ENCODE results near the gene CA11.

The CA11 gene

GRCh38 chr19:48611872-48612271 lies 34.1 kb downstream of the CA11 start:
- DNase-seq: no peak

GRCh38 chr19:48609571-48610108 lies 36.3 kb downstream of the CA11 start:
- no peak for DNase-seq

GRCh38 chr19:48608798-48609263 lies 37.2 kb downstream of the CA11 start:
- DNase-seq: no peak

- DNase-seq: no peak
Measured at GRCh38 chr19:48607359-48607755, 38.6 kb downstream of the CA11 start.

GRCh38 chr19:48606463-48607358 lies 39.3 kb downstream of the CA11 start, which contains the start of gene SPACA4:
Gene SPACA4 (plus strand): TSS chr19:48606742. CDS start chr19:48606979, 237 bp downstream.
- no peak for DNase-seq

- no peak for DNase-seq
Measured at GRCh38 chr19:48603850-48604249, 42.1 kb downstream of the CA11 start.

- no peak for DNase-seq
Measured at GRCh38 chr19:48603449-48603848, 42.5 kb downstream of the CA11 start.

- DNase-seq: no peak
Measured at GRCh38 chr19:48603001-48603400, 43.0 kb downstream of the CA11 start.

GRCh38 chr19:48600679-48601417 lies 45.1 kb downstream of the CA11 start:
- no peak for DNase-seq

- DNase-seq: no peak
Measured at GRCh38 chr19:48598996-48599700, 46.8 kb downstream of the CA11 start.

GRCh38 chr19:48596679-48597465 lies 49.1 kb downstream of the CA11 start:
- DNase-seq: no peak

GRCh38 chr19:48596237-48596636 lies 49.8 kb downstream of the CA11 start:
- DNase-seq: no peak

GRCh38 chr19:48595833-48596232 lies 50.2 kb downstream of the CA11 start:
- DNase-seq: no peak

- no peak for DNase-seq
Measured at GRCh38 chr19:48595171-48595570, 50.8 kb downstream of the CA11 start.

GRCh38 chr19:48591021-48591420 lies 55.0 kb downstream of the CA11 start:
- DNase-seq: no peak

- DNase-seq: peak; percentile 63
Measured at GRCh38 chr19:48588670-48589401, 57.2 kb downstream of the CA11 start.
